ELF-1 (cell line): ENCODE results near the gene RPLP2.

Experiments used
- DNase-seq: peaks from one replicate; pipeline ENCODE4 v3.0.0-alpha.2; 2016; ENCODE audit warnings: low read depth, low spot score

RPLP2 gene

GRCh38 chr11:834371-835316 lies 24.9 kb downstream of the RPLP2 start:
- DNase-seq: no peak

- DNase-seq: no peak
These were observed 26.5 kb downstream of the RPLP2 start for GRCh38 chr11:836274-836673.

GRCh38 chr11:836700-837099 lies 26.9 kb downstream of the RPLP2 start:
- DNase-seq: no peak

- no peak for DNase-seq
These were observed 27.6 kb downstream of the RPLP2 start for GRCh38 chr11:837189-837989.

- no peak for DNase-seq
These were observed 28.2 kb downstream of the RPLP2 start for GRCh38 chr11:837990-838307.

- DNase-seq: peak; percentile 69
These were observed 28.9 kb downstream of the RPLP2 start for GRCh38 chr11:838441-839279.

GRCh38 chr11:839280-839623 lies 29.5 kb downstream of the RPLP2 start:
- no peak for DNase-seq

- no peak for DNase-seq
These were observed 30.3 kb downstream of the RPLP2 start for GRCh38 chr11:839875-840617.

GRCh38 chr11:841981-842369 lies 32.2 kb downstream of the RPLP2 start:
- DNase-seq: peak; percentile 35

GRCh38 chr11:842370-843002 lies 32.7 kb downstream of the RPLP2 start, which contains the start of the genes POLR2L and TSPAN4:
Gene POLR2L (minus strand): TSS chr11:842529. CDS start chr11:842508, 21 bp downstream.
Gene TSPAN4 (plus strand): TSS chr11:842852. CDS start chr11:850305, 7,453 bp downstream.
- DNase-seq: peak; percentile 91

- no peak for DNase-seq
These were observed 33.4 kb downstream of the RPLP2 start for GRCh38 chr11:843086-843734.

- peak; percentile 97 for DNase-seq
These were observed 34.3 kb downstream of the RPLP2 start for GRCh38 chr11:843818-844692.

GRCh38 chr11:844693-845644 lies 35.2 kb downstream of the RPLP2 start:
- DNase-seq: peak; percentile 94

GRCh38 chr11:845872-846495 lies 36.2 kb downstream of the RPLP2 start:
- no peak for DNase-seq

GRCh38 chr11:846496-847098 lies 36.8 kb downstream of the RPLP2 start:
- no peak for DNase-seq

- no peak for DNase-seq
These were observed 38.1 kb downstream of the RPLP2 start for GRCh38 chr11:847876-848275.

GRCh38 chr11:848380-848931 lies 38.7 kb downstream of the RPLP2 start:
- peak; percentile 51 for DNase-seq
